Tibial artery (tissue), 4 donors: ENCODE measurements around the gene BRI3BP.

ENCODE experiments used
- DNase-seq, 2 donors: peaks; one replicate each; pipeline ENCODE4 v3.0.0-alpha.2; 2019
- H3K27ac ChIP-seq, 2 donors: fragments of 200-600 bp; sonication (generic) in 1 of 2; 1 replicate in 1 of 2; 2 replicates in 1 of 2; pipeline ENCODE4 v1.5.1; 2018 to 2019; ENCODE audit warnings: mild to moderate bottlenecking in 1 of 2
- H3K27me3 ChIP-seq, 2 donors: fragments of 200-600 bp; sonication (generic) in 1 of 2; one replicate each; pipeline versions ENCODE4 v1.5.1 to v1.6.0; 2016 to 2019
- H3K36me3 ChIP-seq, 3 donors: fragments of 200-600 bp; sonication (generic) in 2 of 3; one replicate each; pipeline ENCODE4 v1.5.1; 2016 to 2019; ENCODE audit warnings: mild to moderate bottlenecking in 2 of 3
- H3K4me1 ChIP-seq, 4 donors: fragments of 200-600 bp; sonication (generic) in 2 of 4; 1 replicate in 3 of 4; 2 replicates in 1 of 4; pipeline ENCODE4 v1.5.1; 2016 to 2019
- H3K4me3 ChIP-seq, 2 donors: fragments of 200-600 bp; sonication (generic) in 1 of 2; 1 replicate in 1 of 2; 2 replicates in 1 of 2; pipeline ENCODE4 v1.5.1; 2018 to 2019; ENCODE audit warnings: mild to moderate bottlenecking in 2 of 2
- H3K9me3 ChIP-seq, 3 donors: fragments of 200-600 bp; sonication (generic) in 1 of 3; one replicate each; pipeline ENCODE4 v1.5.1; 2016 to 2019
- CTCF ChIP-seq, 2 experiments: fragments of 200-600 bp in 1 of 2; fragments of 450-650 bp in 1 of 2; IDR thresholded peaks; one replicate each; pipeline ENCODE4 v1.5.1; 2017 to 2019; ENCODE audit warnings: antibody characterized with exemption in 2 of 2, mild to moderate bottlenecking in 1 of 2, moderate library complexity in 1 of 2
- intact Hi-C: fragments of 100-400 bp; cut with DNase I; formaldehyde crosslinking; loops from one replicate; pipeline ENCODE4 v1.15.0; 2023; ENCODE audit warnings: low total_unique reads

BRI3BP gene

DNA sequence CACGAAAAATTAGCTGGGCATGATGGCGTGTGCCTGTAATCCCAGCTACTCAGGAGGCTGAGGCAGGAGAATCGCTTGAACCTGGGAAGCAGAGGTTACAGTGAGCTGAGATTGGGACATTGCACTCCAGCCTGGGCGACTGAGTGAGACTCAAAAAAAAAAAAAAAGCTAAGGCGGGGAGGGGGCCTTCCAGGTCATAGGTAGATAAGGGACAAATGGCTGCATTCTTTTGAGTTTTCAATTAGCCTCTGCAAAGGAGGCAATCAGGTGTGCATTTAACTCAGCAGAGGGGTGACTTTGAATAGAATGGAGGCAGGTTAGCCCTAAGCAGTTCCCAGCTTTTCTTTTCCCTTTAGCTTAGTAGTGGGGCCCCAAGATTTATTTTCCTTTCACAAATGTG, 71.0 kb downstream of the BRI3BP start:
- no peak for TF ChIP-seq CTCF (IDR thresholded peaks at IDR 0.05)
- no peaks in the 10 kb centered on the region for H3K27me3 ChIP-seq
- no peak overlapping the region for H3K27ac ChIP-seq
- H3K36me3 ChIP-seq = peaks cover 0 to 5% (median 0%) of the 10 kb centered on the region in 3 donors
- peak overlapping the region; percentile 75 to 90 for H3K4me3 ChIP-seq
- H3K4me1 ChIP-seq = peaks cover 0 to 33% (median 20%) of the 10 kb centered on the region in 4 donors
- DNase-seq = no peak
- H3K9me3 ChIP-seq = no peaks in the 10 kb centered on the region
- intact Hi-C loops = no loop called here

DNA sequence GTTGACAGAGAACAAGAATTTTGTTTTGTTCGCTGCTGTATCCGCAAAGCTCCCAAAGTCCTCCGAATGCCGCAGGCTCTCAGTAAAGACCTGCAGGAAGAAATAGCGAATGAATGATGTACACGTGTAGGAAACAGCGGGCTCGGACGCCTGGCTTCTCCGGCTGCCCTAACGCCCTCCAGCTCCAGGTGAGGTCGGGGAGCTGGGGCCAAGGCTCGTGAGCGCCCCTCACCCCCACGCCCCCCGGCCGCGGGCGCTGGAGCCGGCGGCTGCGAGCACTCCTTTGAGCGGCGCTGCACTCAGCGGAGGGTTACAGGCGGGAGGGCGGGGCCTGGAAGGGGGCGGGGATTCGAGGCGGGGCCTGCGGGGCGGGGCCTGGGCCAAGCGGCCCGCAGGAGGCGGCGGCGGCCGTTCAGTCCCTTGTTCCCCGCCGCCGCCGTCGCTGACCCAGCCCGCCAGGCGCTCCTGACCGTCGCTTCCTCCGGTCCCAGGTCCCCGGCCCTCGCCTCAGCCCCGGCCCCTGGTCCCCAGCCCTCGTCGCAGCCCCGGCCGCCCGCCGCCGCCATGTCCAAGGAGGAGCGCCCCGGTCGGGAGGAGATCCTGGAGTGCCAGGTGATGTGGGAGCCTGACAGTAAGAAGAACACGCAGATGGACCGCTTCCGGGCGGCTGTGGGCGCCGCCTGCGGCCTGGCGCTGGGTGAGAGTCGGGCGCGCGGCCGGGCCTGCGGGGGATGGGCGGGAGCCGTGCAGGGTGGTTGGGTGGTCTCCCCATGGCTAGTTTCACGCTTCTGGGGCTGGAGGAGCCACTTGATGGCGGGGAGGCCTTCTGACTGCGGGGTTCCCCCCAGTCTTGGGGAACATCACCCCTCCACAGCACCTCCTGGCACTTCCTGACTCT, 71.8 kb downstream of the BRI3BP start, which contains the start of gene AACS:
TSS of gene AACS (plus strand) at position 415 of the 898 bp plus-strand sequence. CDS start at position 565, 150 bp downstream.
- intact Hi-C loops = no loop called here
- peak within 1 kb of the TSS; percentile 75 to 90 for H3K4me3 ChIP-seq
- DNase-seq = peak; percentile 57 to 82
- TF ChIP-seq CTCF (IDR thresholded peaks at IDR 0.05) = no peak
- H3K4me1 ChIP-seq = peaks cover 0 to 33% (median 20%) of the 10 kb centered on the region in 4 donors
- H3K27ac ChIP-seq = peak within 1 kb of the TSS; percentile 68 to 79
- H3K36me3 ChIP-seq = peaks cover 0 to 5% (median 0%) of the 10 kb centered on the region in 3 donors
- H3K9me3 ChIP-seq = no peaks in the 10 kb centered on the region
- H3K27me3 ChIP-seq = no peaks in the 10 kb centered on the region

GRCh38 chr12:125065919-125066570, 72.6 kb downstream of the BRI3BP start:
- Histone ChIP-seq H3K4me1 (peaks cover 0 to 33% (median 20%) of the 10 kb centered on the region in 4 donors), H3K4me3 (peak overlapping the region; percentile 75 to 90), H3K36me3 (peaks cover 0 to 9% (median 0%) of the 10 kb centered on the region in 3 donors), H3K9me3 (no peaks in the 10 kb centered on the region), H3K27ac (peak overlapping the region; percentile 68 to 79), H3K27me3 (no peaks in the 10 kb centered on the region)
- no peak for TF ChIP-seq CTCF (IDR thresholded peaks at IDR 0.05)
- intact Hi-C loops = no loop called here
- no peak for DNase-seq

DNA sequence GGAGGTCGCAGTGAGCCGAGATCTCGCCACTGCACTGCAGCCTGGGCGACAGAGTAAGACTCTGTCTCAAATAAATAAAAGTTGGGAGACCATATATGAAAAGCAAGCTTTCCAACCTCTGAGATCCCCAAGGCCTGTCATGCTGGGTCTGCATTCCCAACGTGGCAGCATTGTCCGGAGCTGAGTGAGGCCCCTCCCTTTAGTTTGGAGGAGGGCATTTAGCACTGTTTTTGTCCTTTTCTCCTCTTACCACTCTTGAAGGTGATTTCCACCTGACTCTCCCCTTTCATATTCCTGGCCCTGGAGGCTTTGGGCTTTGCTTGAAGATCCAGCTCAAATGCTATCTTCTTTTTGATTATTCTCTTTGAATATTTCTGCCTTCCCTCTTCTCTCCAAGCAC, 74.9 kb downstream of the BRI3BP start:
- peaks cover 0 to 12% (median 0%) of the 10 kb centered on the region in 3 donors for H3K36me3 ChIP-seq
- H3K4me1 ChIP-seq = peaks cover 0 to 33% (median 20%) of the 10 kb centered on the region in 4 donors
- H3K27ac ChIP-seq = no peak overlapping the region
- H3K9me3 ChIP-seq = no peaks in the 10 kb centered on the region
- no peak overlapping the region for H3K4me3 ChIP-seq
- intact Hi-C loops = no loop called here
- no peak for DNase-seq
- H3K27me3 ChIP-seq = no peaks in the 10 kb centered on the region
- TF ChIP-seq CTCF (IDR thresholded peaks at IDR 0.05) = no peak

DNA sequence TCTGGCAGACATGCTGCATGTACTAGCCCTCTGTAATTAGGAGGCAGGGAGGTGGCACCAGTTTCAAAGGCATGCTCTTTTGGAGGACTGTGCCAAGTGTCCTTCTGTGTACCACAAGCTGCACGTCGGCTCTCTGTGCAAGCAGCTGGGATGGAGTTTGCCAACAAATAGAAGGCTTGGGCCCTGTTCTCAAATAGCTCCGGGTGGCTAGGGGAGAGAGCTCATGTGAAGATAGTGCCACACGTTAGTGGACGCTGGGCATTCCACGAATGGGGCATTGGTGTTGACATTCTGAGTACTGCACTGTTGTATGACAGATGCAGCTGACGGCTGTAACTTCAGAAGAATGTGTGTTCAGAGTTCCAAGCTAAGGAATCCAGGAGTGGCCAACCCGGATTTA, 76.2 kb downstream of the BRI3BP start:
- no peak overlapping the region for H3K27ac ChIP-seq
- no peaks in the 10 kb centered on the region for H3K9me3 ChIP-seq
- TF ChIP-seq CTCF (IDR thresholded peaks at IDR 0.05) = no peak
- no peak overlapping the region for H3K4me3 ChIP-seq
- peaks cover 0 to 26% (median 16%) of the 10 kb centered on the region in 4 donors for H3K4me1 ChIP-seq
- no peak for DNase-seq
- peaks cover 0 to 21% (median 0%) of the 10 kb centered on the region in 3 donors for H3K36me3 ChIP-seq
- no peaks in the 10 kb centered on the region for H3K27me3 ChIP-seq
- intact Hi-C loops = no loop called here
